HCT116 (cell line): ENCODE measurements around the gene PPP1R14B.

Source experiments
- CBX3 ChIP-seq: IDR thresholded peaks from 2 replicates; pipeline ENCODE4 v1.6.1; 2012; ENCODE audit warnings: low read depth
- CEBPB ChIP-seq: IDR thresholded peaks from 2 replicates; pipeline ENCODE4 v1.6.1; 2012; ENCODE audit warnings: low read depth
- ELF1 ChIP-seq: IDR thresholded peaks from 2 replicates; pipeline ENCODE4 v1.6.1; 2012; ENCODE audit warnings: low read depth, borderline replicate concordance
- EZH2 ChIP-seq: fragments of 200-600 bp; sonication (generic); IDR thresholded peaks from 2 replicates; pipeline ENCODE4 v1.6.1; 2017; ENCODE audit warnings: antibody characterized with exemption, mixed run types
- POLR2A ChIP-seq: IDR thresholded peaks from 2 replicates; pipeline ENCODE4 v1.7.0; 2011; ENCODE audit warnings: borderline replicate concordance; ENCODE audit not compliant: insufficient read depth, insufficient read length; ENCODE audit errors: extremely low read depth
- POLR2AphosphoS5 ChIP-seq: IDR thresholded peaks from 2 replicates; pipeline ENCODE4 v1.6.1; 2011; ENCODE audit warnings: mild to moderate bottlenecking, low read depth, low read length, moderate library complexity
- RAD21 ChIP-seq: IDR thresholded peaks from 2 replicates; pipeline ENCODE4 v1.6.1; 2012; ENCODE audit warnings: low read depth, mild to moderate bottlenecking
- TCF7L2 ChIP-seq: IDR thresholded peaks from 2 replicates; pipeline ENCODE4 v1.7.0; 2011; ENCODE audit warnings: borderline replicate concordance, inconsistent platforms; ENCODE audit not compliant: insufficient read depth, insufficient read length; ENCODE audit errors: extremely low read depth
- TF ChIP-seq, protein P1 (sequence below), 3 experiments: fragments of 200-600 bp in 1 of 3; sonication (generic) in 1 of 3; IDR thresholded peaks in 2 of 3; conservative IDR thresholded peaks in 1 of 3; 2 replicates each; pipeline ENCODE4 v1.5.1; 2012 to 2017; ENCODE audit warnings: low read depth in 2 of 3, low read length in 2 of 3, antibody characterized with exemption in 1 of 3, borderline replicate concordance in 1 of 3, control low read depth in 1 of 3, mild to moderate bottlenecking in 1 of 3, mixed read lengths in 1 of 3, mixed run types in 1 of 3, moderate library complexity in 1 of 3; ENCODE audit not compliant: insufficient read depth in 1 of 3

GRCh38 chr11:64238999-64239398 lies 7.7 kb downstream of the PPP1R14B start:
- TF ChIP-seq POLR2A (no peak), RAD21 (no peak), ELF1 (no peak), CBX3 (no peak), POLR2AphosphoS5 (no peak), CEBPB (no peak), EZH2 (no peak), TCF7L2 (no peak)
- TF ChIP-seq, protein P1, sequence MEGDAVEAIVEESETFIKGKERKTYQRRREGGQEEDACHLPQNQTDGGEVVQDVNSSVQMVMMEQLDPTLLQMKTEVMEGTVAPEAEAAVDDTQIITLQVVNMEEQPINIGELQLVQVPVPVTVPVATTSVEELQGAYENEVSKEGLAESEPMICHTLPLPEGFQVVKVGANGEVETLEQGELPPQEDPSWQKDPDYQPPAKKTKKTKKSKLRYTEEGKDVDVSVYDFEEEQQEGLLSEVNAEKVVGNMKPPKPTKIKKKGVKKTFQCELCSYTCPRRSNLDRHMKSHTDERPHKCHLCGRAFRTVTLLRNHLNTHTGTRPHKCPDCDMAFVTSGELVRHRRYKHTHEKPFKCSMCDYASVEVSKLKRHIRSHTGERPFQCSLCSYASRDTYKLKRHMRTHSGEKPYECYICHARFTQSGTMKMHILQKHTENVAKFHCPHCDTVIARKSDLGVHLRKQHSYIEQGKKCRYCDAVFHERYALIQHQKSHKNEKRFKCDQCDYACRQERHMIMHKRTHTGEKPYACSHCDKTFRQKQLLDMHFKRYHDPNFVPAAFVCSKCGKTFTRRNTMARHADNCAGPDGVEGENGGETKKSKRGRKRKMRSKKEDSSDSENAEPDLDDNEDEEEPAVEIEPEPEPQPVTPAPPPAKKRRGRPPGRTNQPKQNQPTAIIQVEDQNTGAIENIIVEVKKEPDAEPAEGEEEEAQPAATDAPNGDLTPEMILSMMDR (IDR thresholded peaks at IDR 0.05 in 2 of 3, conservative IDR thresholded peaks at IDR 0.05 in 1 of 3; ENCODE audit: borderline replicate concordance in 1 of 3, insufficient read depth in 1 of 3, low read depth in 2 of 3, low read length in 2 of 3), result no peak
